GM18508 (cell line): ENCODE measurements around the gene METTL1.
"Not testable (repeated sequence)": the region's sequence is repeated elsewhere in the genome, so short reads cannot be mapped to it uniquely, and the experiment has no call there.

Source experiments
- ATAC-seq: cut with Tn5 transposase; IDR thresholded peaks from one replicate; pipeline ENCODE4 v1.9.1; 2021; ENCODE audit warnings: moderate number of reproducible peaks; ENCODE audit not compliant: insufficient read depth, unreplicated experiment

Gene METTL1

GRCh38 chr12:57771873-57772428, at the start of gene METTL1:
METTL1 (minus strand) TSS chr12:57772105; CDS start chr12:57772083, 22 bp downstream.
- peak; percentile 44 for ATAC-seq

DNA sequence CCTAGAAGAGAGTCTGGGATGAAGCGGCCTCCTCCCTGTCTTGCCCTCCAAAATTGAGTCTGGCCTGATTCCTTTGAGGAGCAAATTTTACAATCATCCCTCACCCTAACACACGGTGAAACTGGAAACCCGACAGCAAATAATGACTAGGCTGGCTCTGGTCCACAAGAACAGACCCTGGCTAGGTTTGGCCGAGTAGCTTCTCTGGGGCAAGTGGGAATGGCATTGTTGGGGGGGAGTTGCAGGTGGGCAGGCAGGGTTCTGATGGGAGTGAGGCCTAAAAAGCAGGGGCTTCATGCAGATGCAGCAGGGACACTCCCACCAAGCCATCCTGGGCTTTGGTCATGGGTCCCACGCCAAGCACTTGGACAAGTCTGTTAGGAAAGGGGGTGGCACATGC, 49.1 kb upstream of the METTL1 start:
- ATAC-seq = not testable (repeated sequence)

DNA sequence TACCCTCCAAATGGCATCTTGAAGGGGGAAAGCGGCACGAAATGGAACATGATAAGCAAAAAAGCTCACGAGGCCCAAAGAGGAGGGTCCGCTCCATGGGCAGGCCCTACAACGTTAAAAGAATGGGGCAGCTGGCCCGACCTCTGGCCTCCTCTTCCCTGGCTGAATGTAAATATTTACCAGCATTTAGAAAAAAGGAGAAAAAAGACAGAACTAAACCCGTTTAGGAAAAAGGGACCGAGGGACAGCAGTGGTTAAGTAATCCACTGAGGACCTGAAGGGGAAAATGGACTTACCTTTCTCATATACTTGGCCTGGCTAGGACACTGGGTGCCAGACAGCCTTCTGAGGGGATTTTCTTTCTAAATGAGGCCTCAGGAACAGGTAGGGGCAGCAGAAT, 48.2 kb upstream of the METTL1 start:
- ATAC-seq = not testable (repeated sequence)

GRCh38 chr12:57817990-57818331, 46.1 kb upstream of the METTL1 start:
- ATAC-seq = not testable (repeated sequence)

- ATAC-seq = no peak
These were observed 45.5 kb upstream of the METTL1 start for GRCh38 chr12:57817261-57817989.

DNA sequence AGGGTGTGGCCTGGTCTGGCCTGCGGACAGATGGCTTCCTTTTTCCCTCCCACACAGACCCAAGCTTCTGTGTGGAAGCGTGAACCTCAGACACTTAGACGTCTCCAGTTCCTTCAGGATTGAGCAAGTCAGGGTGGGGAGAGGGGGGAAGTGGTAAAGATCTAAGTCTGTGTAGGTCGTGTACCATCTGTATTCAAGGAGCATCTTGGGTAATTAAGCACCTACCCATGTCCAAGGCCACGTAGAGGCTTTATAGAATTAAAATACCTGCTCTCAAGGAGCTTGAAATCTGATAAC, 44.9 kb upstream of the METTL1 start:
- no peak for ATAC-seq

DNA sequence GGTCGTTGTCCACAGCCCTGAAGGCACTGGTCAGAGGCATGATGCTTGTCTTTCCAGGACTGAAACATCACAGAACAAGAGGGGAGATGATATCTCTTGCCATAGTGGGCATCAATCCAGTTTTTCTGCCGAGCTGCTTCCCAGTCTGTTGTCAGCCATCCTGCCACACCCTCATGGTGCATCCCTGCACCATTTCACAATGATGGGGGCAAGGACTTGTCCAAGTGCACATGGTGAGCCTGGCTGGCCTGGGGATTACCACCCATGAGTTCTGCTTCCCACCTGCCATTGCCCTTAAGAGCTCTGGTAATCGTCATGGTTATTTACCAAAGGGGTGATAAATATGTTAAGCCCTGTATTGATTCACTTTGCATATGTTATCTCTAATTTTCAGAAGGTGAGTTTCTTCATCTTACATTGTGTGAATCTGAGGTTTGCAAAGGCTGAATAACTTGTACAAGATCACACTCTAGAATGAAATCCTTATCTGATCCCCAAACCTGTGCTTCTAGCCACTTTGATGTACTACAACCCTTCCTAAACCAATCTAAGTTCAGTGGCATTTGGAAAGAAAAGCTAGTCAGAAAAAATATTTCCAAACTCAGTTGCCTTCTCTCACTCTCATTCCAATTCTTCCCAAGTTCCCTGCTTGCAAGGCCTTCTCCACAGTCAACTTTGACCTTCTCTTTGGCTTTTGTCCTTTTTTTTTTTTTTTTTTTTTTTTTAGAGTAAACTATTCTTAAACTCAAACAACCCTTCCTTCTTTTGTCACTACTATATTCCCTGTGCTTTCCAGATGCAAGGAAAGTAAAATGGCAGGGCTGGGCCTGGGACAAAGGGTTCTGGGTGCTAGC, 44.3 kb upstream of the METTL1 start:
- ATAC-seq = no peak

GRCh38 chr12:57815177-57816000, 43.5 kb upstream of the METTL1 start:
- ATAC-seq = no peak

GRCh38 chr12:57813971-57814772, 42.3 kb upstream of the METTL1 start:
- no peak for ATAC-seq

GRCh38 chr12:57813111-57813970, 41.4 kb upstream of the METTL1 start:
- no peak for ATAC-seq

DNA sequence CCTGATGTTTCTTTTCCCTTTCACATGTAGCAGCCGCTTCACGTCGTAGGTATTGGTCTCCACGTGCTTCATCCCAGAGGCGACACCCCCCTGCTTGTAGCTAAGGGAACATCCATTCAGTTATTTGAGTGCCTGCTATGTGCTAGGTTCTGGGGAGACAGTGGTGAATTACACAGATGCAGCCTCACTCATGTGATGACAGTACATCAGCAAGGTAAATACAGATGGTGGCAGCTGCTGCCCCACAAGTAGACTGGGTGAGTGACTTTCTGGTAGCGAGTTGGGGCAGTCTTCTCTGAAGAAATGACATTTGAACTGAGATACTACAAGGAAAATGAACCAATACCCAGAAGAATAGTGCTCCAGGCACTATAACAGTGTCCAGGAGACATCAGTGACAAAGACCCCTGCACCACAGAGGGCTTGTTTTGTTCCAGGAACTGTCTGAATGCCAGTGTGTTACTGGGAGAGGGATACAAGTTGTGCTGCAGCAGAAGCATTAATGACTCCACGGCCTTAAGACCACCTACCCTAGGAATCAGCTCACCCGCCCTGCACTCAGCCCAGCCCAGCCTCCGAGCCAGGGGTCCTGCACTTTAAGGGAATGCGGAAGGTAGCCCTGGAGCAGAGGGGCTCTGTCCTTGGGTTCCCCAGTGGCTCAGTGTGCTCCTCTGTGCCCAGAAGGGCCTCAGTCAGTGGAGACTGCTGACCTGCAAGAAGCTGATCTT, 39.3 kb upstream of the METTL1 start:
- ATAC-seq = no peak

DNA sequence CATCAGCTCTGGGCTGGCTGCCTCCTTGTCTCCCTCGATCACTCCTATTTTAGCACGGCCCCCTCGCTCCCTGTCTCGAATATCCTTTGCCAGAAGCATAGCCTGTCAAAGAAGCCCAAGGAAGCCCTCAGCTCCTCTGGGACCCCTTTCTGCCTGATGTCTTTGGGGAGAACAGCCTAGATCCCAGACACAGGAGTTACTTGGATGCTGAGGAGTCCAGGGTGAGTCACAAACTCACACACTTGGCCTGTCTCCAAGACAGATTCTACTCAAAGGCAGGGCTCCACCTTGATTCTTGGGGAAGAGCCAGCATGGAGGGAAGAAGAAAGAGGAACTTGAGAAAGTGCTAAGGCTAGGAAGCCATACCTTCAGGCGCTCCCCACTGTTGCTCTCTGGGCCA, 38.5 kb upstream of the METTL1 start:
- no peak for ATAC-seq

GRCh38 chr12:57809425-57809824, 37.5 kb upstream of the METTL1 start:
- no peak for ATAC-seq

GRCh38 chr12:57808351-57808750, 36.4 kb upstream of the METTL1 start:
- no peak for ATAC-seq

- no peak for ATAC-seq
These were observed 35.4 kb upstream of the METTL1 start for GRCh38 chr12:57807285-57807684.

- no peak for ATAC-seq
These were observed 34.8 kb upstream of the METTL1 start for GRCh38 chr12:57806677-57807076.

DNA sequence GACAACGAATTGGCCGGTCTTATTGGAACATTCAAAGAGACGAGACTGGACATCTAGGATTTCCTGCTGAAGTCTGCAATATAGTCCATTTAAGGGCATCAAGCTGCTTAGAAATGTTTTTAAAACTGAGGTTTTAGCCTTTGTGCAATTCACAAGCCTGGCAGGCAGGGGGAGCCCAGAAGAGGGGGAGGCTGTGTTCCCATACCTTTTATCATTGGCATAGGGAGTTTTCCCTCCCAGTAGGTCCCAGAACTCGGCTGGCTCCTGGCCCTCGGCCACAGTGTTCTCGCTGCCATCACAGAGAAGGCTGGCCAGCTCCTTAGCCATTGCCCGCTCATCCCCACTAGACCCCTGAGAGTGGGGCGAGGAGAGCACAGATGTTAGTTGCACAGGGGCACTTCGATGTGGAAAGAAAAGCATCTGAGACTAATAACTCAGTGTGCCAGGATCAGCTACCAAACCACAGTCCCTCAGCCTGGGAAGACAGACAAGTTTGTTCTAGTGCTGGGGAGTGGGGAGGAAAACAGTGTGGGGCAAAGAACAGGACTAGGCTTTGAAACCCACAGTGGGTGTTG, 31.5 kb upstream of the METTL1 start:
- ATAC-seq = no peak

DNA sequence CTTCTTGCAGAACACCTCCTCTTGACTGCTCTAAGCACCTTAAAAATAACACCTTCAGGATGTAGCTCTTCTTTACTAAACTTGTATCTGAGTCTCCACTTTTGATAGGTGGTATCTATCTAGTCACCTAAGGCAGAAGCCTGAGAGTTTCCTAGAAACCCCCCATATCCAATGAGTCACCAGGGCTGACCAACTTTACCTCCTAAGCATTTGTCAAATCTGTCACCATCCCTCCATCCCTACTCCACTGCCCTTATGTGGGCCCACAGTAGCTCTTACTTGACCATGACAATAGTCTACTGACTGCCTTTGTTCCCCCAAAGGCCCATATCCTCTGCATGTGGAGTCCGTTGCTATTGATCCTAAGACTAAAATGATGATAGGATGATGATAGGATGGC, 30.7 kb upstream of the METTL1 start:
- no peak for ATAC-seq
